ENCODE results near the gene MICAL1.

DNA sequence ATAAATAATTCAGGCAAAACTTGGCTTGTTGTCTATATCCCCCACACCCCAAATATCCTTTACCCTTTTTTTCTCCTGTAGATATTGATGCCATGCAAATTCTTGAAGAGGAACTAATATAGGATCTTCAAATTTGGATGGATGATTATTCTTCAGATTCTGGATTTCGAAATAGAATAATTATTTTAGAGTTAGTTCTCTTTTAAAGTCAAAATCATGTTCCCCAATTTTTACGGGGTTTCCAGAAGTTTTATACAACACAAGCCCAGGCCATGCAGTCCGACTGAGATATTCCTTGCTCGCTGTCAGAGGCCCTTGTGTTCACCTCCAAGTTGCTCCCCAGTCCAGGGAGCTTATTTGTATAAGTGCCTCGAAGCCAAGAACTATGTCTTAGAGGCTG is 19.5 kb downstream of the MICAL1 start:
- TF ChIP-seq CTCF (conservative IDR thresholded peaks at IDR 0.05; ENCODE audit: low read length) (no peak), EZH2phosphoT487 (IDR thresholded peaks at IDR 0.05; ENCODE audit: borderline replicate concordance) (no peak)

Measured in Loucy (cell line).